ENCODE data around the gene IL17RC. TPM values are rescaled to one million over a fixed set of nuclear protein-coding genes. Genes with fewer than 3 reads are reported as not detected.

The IL17RC gene
- total and polyA plus RNA-seq, 2 experiments from 2014 or later: 8.4 to 12.6 TPM

- DNase-seq (ENCODE audit: low spot score) (no peak), ATAC-seq (no peak)
- peaks cover 5% of the 10 kb centered on the region for H3K27me3 Mint-ChIP-seq (ENCODE audit: insufficient read depth, low read depth, poor library complexity)
- no peaks in the 10 kb centered on the region for H3K9me3 Mint-ChIP-seq
- no peaks in the 10 kb centered on the region for H3K79me2 ChIP-seq (replicated peaks; ENCODE audit: insufficient read depth)
- H3K36me3 Mint-ChIP-seq (ENCODE audit: low read depth): no peaks in the 10 kb centered on the region
- no peak overlapping the region for H3K4me3 Mint-ChIP-seq
- no peak overlapping the region for H3K27ac Mint-ChIP-seq
- H3F3A ChIP-seq (replicated peaks; ENCODE audit: low read depth): no peaks in the 10 kb centered on the region
- no peaks in the 10 kb centered on the region for H3K27me3 ChIP-seq (ENCODE audit: insufficient read depth)
- no peaks in the 10 kb centered on the region for H3K4me1 Mint-ChIP-seq
- no peaks in the 10 kb centered on the region for H3K36me3 ChIP-seq (ENCODE audit: insufficient read depth)
- no peaks in the 10 kb centered on the region for H3K4me1 ChIP-seq (ENCODE audit: insufficient read depth)
- TF ChIP-seq STAT1 (IDR thresholded peaks at IDR 0.05; ENCODE audit: unreplicated experiment): no peak
- TF ChIP-seq JUNB (IDR thresholded peaks at IDR 0.05; ENCODE audit: unreplicated experiment): no peak
- no peak for TF ChIP-seq EZH2phosphoT487 (IDR thresholded peaks at IDR 0.05; ENCODE audit: unreplicated experiment)
- H3K27ac ChIP-seq (ENCODE audit: low read depth): no peak overlapping the region
- H3K4me2 ChIP-seq: no peak overlapping the region
- no peaks in the 10 kb centered on the region for H4K20me1 ChIP-seq (replicated peaks; ENCODE audit: insufficient read depth)
- no peak overlapping the region for H3K4me3 ChIP-seq
- H2AFZ ChIP-seq: peak overlapping the region; percentile 35; the same call in 1 of the 2 replicates
- H3K9me2 ChIP-seq (ENCODE audit: insufficient read depth): no peaks in the 10 kb centered on the region
Observed at GRCh38 chr3:9883706-9884554, 33.0 kb upstream of the IL17RC start.

GRCh38 chr3:9884555-9885165 lies 32.2 kb upstream of the IL17RC start:
- H3K27me3 Mint-ChIP-seq (ENCODE audit: insufficient read depth, low read depth, poor library complexity): peaks cover 7% of the 10 kb centered on the region
- Histone ChIP-seq H3K36me3 (ENCODE audit: insufficient read depth) (no peaks in the 10 kb centered on the region), H3K4me3 (no peak overlapping the region), H3K79me2 (replicated peaks; ENCODE audit: insufficient read depth) (no peaks in the 10 kb centered on the region), H2AFZ (peak overlapping the region; percentile 35; the same call in 1 of the 2 replicates), H3K4me2 (no peak overlapping the region), H3K27me3 (ENCODE audit: insufficient read depth) (no peaks in the 10 kb centered on the region), H4K20me1 (replicated peaks; ENCODE audit: insufficient read depth) (no peaks in the 10 kb centered on the region), H3F3A (replicated peaks; ENCODE audit: low read depth) (no peaks in the 10 kb centered on the region), H3K9me2 (ENCODE audit: insufficient read depth) (no peaks in the 10 kb centered on the region), H3K4me1 (ENCODE audit: insufficient read depth) (no peaks in the 10 kb centered on the region), H3K27ac (ENCODE audit: low read depth) (0 out of 2 replicates have a peak overlapping the region, but pooled peaks have one; percentile 32)
- no peaks in the 10 kb centered on the region for H3K9me3 Mint-ChIP-seq
- DNase-seq (ENCODE audit: low spot score) (no peak), ATAC-seq (no peak)
- no peak for TF ChIP-seq ZNF114 (CRISPR knock-in tag; IDR thresholded peaks at IDR 0.05)
- no peak for TF ChIP-seq ZNF331 (CRISPR knock-in tag; IDR thresholded peaks at IDR 0.05; ENCODE audit: low read depth)
- no peak for TF ChIP-seq STAT1 (IDR thresholded peaks at IDR 0.05; ENCODE audit: unreplicated experiment)
- no peak for TF ChIP-seq JUNB (IDR thresholded peaks at IDR 0.05; ENCODE audit: unreplicated experiment)
- no peak for TF ChIP-seq NANOG (IDR thresholded peaks at IDR 0.05; ENCODE audit: borderline replicate concordance)
- TF ChIP-seq CTCF (conservative IDR thresholded peaks at IDR 0.05; ENCODE audit: low read depth in 2 of 2): no peak
- TF ChIP-seq EZH2 (IDR thresholded peaks at IDR 0.05; ENCODE audit: low read depth, unreplicated experiment): no peak
- H3K27ac Mint-ChIP-seq: no peak overlapping the region
- H3K4me1 Mint-ChIP-seq: no peaks in the 10 kb centered on the region
- H3K4me3 Mint-ChIP-seq: no peak overlapping the region
- H3K36me3 Mint-ChIP-seq (ENCODE audit: low read depth): no peaks in the 10 kb centered on the region
